Activated T-cell treated with anti-CD3 and anti-CD28 coated beads, Interleukin-2, amount 50 U/mL, for 4 hours (primary cell): ENCODE measurements around the gene TKT. TPM values are rescaled to one million over a fixed set of nuclear protein-coding genes. Genes with fewer than 3 reads are reported as not detected.

Experiments
- ATAC-seq, 2 donors: fragments of 200-7000 bp; cut with Tn5 transposase; one replicate each; pipeline ENCODE4 v1.10.0; 2021
- DNase-seq: peaks from one replicate; pipeline ENCODE4 v3.0.0-alpha.2; 2020
- H3K27me3 Mint-ChIP-seq: one replicate; pipeline ENCODE4 v1.8.0; 2021; ENCODE audit warnings: low read depth, mixed read lengths
- H3K36me3 Mint-ChIP-seq: one replicate; pipeline ENCODE4 v1.8.0; 2022; ENCODE audit warnings: mixed read lengths; ENCODE audit not compliant: insufficient read depth
- H3K4me1 Mint-ChIP-seq: one replicate; pipeline ENCODE4 v1.8.0; 2021; ENCODE audit warnings: low read depth, mixed read lengths
- H3K4me3 Mint-ChIP-seq: one replicate; pipeline ENCODE4 v1.8.0; 2021; ENCODE audit warnings: mild to moderate bottlenecking, moderate library complexity, mixed read lengths
- H3K9me3 Mint-ChIP-seq: one replicate; pipeline ENCODE4 v1.8.0; 2021; ENCODE audit warnings: mixed read lengths
- total RNA-seq, 3 donors: library from RNA; stranded (reverse); gene quantifications; one replicate each; pipeline ENCODE4 v1.2.1, GENCODE V29; 2021

The TKT gene
- total RNA-seq, 3 donors from 2014 or later: 287 to 334 (median 331) TPM

DNA sequence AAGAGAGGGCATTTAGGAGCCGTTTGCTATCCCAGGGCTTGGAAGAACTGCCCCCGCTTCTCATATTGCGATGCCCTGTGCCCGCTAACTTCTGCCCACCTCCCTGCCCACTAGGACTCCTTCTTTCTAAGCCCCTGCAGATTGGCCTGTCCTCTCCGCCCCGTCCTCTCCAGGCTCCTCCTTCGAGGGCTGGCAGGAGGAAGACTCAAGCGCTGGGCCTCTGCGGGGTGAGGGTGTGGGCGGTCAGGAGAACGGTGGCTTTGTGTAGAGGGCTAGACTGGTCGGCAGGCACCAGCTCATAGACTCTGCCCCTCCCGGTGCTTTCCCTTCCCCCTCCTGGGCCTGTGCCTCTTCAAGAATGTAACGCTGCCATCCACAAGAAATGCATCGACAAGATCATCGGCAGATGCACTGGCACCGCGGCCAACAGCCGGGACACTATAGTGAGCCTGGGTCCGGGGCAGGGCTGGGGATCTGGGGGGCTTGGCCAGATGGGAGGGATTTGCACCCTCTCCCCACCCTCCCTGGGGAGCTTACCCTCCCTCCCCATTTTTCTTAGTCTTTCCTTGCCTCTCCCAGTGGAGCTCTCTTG is 73.0 kb downstream of the TKT start:
- Mint-ChIP-seq H3K4me1 (no peaks in the 10 kb centered on the region), H3K27me3 (no peaks in the 10 kb centered on the region), H3K9me3 (no peaks in the 10 kb centered on the region), H3K4me3 (no peak overlapping the region), H3K36me3 (peaks cover 29% of the 10 kb centered on the region)
- DNase-seq (no peak), ATAC-seq (no peak)

DNA sequence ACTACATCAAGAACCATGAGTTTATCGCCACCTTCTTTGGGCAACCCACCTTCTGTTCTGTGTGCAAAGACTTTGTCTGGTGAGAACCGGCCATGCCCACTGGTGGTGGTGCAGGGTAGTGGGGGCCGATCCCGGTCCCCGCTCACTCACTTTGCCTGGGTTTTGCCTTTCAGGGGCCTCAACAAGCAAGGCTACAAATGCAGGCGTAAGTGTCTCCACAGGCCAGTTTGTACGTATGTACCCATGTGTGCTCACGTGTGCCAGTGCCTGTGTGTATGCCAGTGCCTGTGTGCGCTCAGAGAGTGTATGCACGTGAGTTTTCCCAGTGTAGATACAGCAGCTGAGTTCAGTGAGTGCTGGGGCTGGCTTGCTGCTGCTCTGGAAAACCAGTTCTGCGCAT is 74.3 kb downstream of the TKT start:
- no peaks in the 10 kb centered on the region for H3K27me3 Mint-ChIP-seq
- H3K4me3 Mint-ChIP-seq: no peak overlapping the region
- H3K4me1 Mint-ChIP-seq: no peaks in the 10 kb centered on the region
- no peak for DNase-seq
- no peak for ATAC-seq
- no peaks in the 10 kb centered on the region for H3K9me3 Mint-ChIP-seq
- peaks cover 24% of the 10 kb centered on the region for H3K36me3 Mint-ChIP-seq

DNA sequence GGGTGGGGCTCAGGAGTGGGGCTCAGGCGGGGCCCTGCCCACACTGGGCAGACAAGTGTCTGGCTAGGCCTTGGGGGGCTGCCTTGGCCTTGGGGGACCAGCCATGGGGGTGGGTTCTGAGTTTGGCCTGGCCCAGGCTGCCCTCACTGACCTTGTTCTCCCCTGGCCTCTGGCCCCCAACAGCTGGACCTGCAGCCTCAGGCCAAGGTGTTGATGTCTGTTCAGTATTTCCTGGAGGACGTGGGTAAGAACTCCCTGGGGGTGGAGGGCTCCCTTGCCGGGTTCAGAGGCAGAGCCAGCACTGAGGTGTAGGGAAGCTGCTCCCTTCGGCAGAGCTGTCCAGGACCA is 74.8 kb downstream of the TKT start:
- ATAC-seq (no peak), DNase-seq (no peak)
- no peaks in the 10 kb centered on the region for H3K9me3 Mint-ChIP-seq
- H3K36me3 Mint-ChIP-seq: peaks cover 24% of the 10 kb centered on the region
- H3K4me1 Mint-ChIP-seq: no peaks in the 10 kb centered on the region
- no peak overlapping the region for H3K4me3 Mint-ChIP-seq
- H3K27me3 Mint-ChIP-seq: no peaks in the 10 kb centered on the region

DNA sequence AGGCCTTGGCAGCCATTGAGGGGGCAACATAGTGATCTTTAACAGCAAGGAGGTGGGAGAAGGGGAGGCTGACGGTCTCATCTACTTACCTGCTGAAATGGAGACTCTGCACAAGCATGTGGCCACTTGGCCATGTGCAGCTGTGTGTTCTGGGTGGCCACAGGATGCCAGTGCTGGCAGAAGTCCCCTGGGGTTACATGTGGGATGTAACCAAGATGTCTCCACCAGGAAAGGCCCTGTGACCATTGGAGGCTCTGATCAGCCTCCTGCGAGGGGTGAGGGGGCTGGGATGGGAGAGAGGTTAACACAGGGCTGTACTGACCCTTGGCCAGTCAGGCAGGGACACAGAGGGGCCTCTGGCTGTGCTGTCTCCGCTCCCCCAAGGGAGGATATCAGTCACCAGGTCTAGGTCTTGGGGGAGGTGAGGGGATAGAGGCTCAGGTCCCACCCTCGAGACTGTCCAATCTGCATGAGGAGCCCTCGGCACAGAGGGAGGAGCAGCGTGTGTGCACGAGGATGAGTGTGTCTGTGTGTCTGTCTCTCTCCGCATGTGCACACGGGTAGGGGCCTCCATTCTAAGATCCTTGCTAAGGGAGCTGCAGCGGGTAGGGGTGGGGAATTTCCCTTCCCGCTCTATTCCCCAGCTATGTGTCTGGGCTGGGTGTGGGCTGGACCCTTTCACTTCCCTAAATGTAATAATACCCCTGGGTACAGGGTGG is 75.4 kb downstream of the TKT start:
- Mint-ChIP-seq H3K4me1 (no peaks in the 10 kb centered on the region), H3K9me3 (no peaks in the 10 kb centered on the region), H3K36me3 (peaks cover 24% of the 10 kb centered on the region), H3K27me3 (no peaks in the 10 kb centered on the region), H3K4me3 (no peak overlapping the region)
- DNase-seq (no peak), ATAC-seq (no peak)

DNA sequence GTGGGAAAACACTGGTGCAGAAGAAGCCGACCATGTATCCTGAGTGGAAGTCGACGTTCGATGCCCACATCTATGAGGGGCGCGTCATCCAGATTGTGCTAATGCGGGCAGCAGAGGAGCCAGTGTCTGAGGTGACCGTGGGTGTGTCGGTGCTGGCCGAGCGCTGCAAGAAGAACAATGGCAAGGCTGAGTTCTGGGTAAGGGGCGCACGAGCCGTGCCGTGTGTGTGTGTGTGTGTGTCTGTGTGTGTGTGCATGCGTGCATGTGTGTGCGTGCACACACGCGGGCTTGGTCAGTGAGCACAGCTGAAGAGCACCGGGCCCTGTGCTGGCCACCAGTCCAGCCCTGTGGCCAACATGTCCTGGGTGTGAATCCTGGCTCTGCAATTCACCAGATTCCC is 76.2 kb downstream of the TKT start:
- no peaks in the 10 kb centered on the region for H3K4me1 Mint-ChIP-seq
- H3K9me3 Mint-ChIP-seq: no peaks in the 10 kb centered on the region
- ATAC-seq: no peak
- peaks cover 18% of the 10 kb centered on the region for H3K36me3 Mint-ChIP-seq
- no peak for DNase-seq
- H3K4me3 Mint-ChIP-seq: no peak overlapping the region
- no peaks in the 10 kb centered on the region for H3K27me3 Mint-ChIP-seq

DNA sequence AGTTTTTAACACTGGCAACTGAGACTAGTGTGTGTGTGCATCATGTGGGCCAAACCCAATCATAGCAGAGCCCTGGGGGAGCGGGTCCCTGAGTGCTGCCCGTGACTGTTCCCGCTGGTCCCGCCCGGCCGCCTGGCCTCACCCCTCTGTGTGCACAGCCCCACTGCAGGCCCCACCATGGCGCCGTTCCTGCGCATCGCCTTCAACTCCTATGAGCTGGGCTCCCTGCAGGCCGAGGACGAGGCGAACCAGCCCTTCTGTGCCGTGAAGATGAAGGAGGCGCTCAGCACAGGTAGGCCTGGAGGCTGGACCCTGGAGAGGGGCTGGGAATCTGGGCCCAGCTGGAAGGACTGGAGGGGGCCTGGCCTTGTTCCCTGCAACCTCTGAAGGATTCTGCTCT is 77.6 kb downstream of the TKT start:
- H3K4me1 Mint-ChIP-seq: peaks cover 2% of the 10 kb centered on the region

DNA sequence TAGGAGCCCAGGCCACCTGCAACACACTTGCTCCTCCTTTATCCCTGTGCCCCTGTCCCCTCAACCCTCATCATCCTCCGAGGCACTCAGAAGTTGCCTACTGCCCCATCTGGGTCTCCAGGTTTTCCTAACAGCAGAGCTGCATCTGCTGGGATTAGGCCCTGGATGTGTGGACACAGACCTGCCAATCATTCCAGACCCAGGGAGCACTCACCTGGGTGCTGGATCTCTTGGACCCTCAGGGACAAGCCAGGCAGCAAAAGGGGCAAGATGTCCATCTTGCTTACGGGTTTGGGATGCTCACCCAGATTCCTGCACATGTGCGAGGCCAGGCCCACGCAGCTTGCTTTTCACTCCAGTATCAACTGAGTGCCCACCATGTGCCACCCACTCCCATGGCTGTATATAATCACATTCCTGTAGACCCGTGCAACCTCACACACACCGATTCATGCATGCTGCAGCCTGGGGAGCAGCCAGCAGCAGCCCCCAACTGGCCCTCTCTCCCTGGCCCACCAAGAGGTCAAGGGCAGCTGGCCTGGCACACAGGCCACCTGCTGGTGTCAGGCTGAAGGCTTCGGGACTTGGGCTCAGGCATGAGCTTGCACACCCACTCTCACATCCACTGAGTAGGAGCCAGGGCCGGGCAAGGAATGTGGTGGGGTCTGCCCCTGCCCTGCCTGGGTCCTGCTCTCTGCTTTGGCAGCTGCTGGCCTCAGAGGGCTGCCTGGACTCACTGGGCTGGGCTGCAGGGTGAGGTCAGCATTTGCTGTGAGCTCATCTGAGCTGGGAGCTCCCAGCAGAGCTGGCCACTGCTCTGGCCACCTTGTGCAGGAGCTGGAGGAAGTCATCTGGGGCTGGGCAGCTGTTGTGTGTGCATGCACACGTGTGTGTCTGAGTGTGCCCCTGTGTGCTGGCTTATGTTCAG is 79.9 kb downstream of the TKT start:
- DNase-seq: no peak
- ATAC-seq: no peak
- Mint-ChIP-seq H3K4me3 (no peak overlapping the region), H3K9me3 (no peaks in the 10 kb centered on the region), H3K4me1 (peaks cover 18% of the 10 kb centered on the region), H3K27me3 (no peaks in the 10 kb centered on the region), H3K36me3 (peaks cover 14% of the 10 kb centered on the region)

More for the DNA sequence above, 77.6 kb downstream of the TKT start:
- Mint-ChIP-seq H3K4me3 (no peak overlapping the region), H3K27me3 (no peaks in the 10 kb centered on the region), H3K9me3 (no peaks in the 10 kb centered on the region), H3K36me3 (peaks cover 22% of the 10 kb centered on the region)
- ATAC-seq (no peak), DNase-seq (no peak)

Other genes with a start within 250 kb of the TKT start
- gene SFMBT1, start 209.9 kb downstream of the TKT start, total RNA-seq: 10 to 100 TPM; 16.8 to 25.2 (median 20.0) TPM
- gene RFT1, start 125.6 kb downstream of the TKT start, total RNA-seq: 10 to 100 TPM; 43.6 to 45.1 (median 44.3) TPM
- 10 to 100 TPM; 15.7 to 24.3 (median 19.1) TPM for gene PRKCD, start 94.8 kb downstream of the TKT start, total RNA-seq
- gene DCP1A, start 91.5 kb upstream of the TKT start, total RNA-seq: 10 to 100 TPM; 53.6 to 62.8 (median 61.5) TPM
- gene CACNA1D, start 238.6 kb upstream of the TKT start, total RNA-seq: under 1 TPM; 0.18 to 0.52 (median 0.51) TPM